Measurements from ENCODE around the gene UBTFL1.
"Not testable (repeated sequence)": the region's sequence is repeated elsewhere in the genome, so short reads cannot be mapped to it uniquely, and the experiment has no call there.

Gene UBTFL1, protein sequence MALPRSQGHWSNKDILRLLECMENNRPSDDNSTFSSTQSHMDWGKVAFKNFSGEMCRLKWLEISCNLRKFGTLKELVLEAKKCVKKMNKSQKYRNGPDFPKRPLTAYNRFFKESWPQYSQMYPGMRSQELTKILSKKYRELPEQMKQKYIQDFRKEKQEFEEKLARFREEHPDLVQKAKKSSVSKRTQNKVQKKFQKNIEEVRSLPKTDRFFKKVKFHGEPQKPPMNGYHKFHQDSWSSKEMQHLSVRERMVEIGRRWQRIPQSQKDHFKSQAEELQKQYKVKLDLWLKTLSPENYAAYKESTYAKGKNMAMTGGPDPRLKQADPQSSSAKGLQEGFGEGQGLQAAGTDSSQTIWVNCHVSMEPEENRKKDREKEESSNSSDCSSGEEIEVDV

GRCh38 chr11:90085650-90086049 is at the start of gene UBTFL1:
TSS of gene UBTFL1 (plus strand) at chr11:90085950. CDS start at chr11:90085950, 0 bp downstream.
- not testable (repeated sequence) for DNase-seq

GRCh38 chr11:90051591-90052209 is 34.0 kb upstream of the UBTFL1 start:
- DNase-seq, result not testable (repeated sequence)

GRCh38 chr11:90052311-90052710 is 33.4 kb upstream of the UBTFL1 start:
- not testable (repeated sequence) for DNase-seq

GRCh38 chr11:90053545-90053944 is 32.2 kb upstream of the UBTFL1 start:
- not testable (repeated sequence) for DNase-seq

DNA sequence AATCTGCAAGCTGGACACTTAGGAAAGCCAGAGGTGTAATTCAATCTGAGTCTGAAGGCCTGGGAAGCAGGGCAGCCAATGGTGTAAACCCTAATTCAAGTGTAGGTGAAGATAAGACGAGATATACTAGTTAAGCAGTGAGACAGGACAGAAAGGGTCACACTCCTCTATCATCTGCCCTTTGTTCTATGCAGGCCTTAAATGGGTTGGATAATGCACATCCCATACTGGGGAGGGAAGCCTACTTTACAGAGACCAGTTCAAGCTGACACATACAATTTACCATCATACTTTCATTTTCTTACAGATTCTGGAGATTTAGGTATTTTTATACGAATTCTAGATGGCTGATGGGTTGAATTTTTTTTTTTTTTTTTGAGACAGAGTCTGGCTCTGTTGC is 3.0 kb downstream of the UBTFL1 start:
- not testable (repeated sequence) for DNase-seq

DNA sequence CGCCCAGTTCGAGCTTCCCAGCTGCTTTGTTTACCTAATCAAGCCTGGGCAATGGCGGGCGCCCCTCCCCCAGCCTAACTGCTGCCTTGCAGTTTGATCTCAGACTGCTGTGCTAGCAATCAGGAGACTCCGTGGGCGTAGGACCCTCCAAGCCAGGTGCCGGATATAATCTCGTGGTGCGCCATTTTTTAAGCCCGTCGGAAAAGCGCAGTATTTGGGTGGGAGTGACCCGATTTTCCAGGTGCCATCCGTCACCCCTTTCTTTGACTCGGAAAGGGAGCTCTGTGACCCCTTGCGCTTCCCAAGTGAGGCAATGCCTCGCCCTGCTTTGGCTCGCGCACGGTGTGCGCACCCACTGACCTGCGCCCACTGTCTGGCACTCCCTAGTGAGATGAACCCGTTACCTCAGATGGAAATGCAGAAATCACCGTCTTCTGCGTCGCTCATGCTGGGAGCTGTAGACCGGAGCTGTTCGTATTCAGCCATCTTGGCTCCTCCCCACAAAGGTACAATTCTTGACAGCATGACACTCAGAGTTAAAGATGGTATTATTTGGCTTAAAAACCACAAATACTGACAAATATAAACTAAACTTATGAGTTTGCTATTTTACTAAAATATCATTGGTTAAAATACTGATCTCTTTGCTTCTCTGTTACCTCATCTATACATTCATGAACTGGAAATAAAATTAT is 9.6 kb downstream of the UBTFL1 start:
- DNase-seq, result not testable (repeated sequence)

- not testable (repeated sequence) for DNase-seq
Measured at GRCh38 chr11:90098261-90098660, 12.5 kb downstream of the UBTFL1 start.

DNA sequence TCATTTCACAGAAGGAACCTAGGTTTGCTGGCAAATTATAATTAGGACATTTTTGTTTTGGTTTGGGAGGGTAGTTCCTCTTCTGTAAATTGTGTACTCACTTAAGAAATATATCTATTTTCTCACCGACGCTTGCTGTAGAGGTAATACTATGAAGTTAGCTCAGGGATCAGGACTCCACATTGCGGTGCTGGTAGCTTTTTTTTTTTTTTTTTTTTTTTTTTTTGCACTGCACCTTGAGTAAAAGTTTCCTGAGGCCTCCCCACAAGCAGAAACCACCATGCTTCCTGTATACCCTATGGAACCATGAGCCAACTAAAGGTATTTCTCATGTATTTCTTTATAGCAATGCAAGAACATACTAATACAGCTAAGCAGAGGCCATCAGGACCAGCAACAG is 14.7 kb downstream of the UBTFL1 start:
- peak in 1 of 2 experiments; percentile 7 for DNase-seq

DNA sequence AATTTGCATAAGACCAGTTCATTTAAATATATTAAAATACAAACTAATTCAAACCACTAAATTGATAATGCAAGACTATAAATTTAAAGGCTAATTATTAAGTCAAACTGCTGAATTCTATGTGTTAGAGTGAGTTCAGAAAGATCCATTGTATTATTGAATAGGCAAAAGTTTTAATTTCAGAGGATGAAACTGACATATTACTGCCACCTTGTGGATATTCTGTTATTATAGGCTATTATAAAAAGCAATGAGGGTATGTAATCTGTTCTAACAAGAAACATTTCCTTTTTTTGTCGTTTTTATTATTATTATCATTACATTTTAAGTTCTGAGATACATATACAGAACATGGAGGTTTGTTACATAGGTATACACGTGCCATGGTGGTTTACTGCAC is 27.8 kb downstream of the UBTFL1 start:
- DNase-seq, result peak; percentile 28 to 40

DNA sequence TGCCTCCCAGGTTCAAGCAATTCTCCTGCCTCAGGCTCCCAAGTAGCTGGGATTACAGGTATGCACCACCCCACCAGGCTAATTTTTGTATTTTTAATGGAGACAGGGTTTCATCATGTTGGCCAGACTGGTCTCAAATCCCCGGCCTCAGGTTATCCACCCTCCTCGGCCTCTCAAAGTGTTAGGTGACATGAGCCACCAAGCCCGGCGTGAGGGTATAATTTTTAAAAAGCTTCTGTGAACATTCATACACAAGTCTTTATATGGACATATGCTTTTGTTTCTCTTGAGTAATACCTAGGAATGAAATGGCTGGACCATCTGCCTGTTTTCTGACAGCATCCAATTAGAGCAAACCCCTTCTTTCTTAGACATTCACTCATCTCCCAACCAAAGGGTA is 34.4 kb downstream of the UBTFL1 start:
- DNase-seq, result no peak

DNA sequence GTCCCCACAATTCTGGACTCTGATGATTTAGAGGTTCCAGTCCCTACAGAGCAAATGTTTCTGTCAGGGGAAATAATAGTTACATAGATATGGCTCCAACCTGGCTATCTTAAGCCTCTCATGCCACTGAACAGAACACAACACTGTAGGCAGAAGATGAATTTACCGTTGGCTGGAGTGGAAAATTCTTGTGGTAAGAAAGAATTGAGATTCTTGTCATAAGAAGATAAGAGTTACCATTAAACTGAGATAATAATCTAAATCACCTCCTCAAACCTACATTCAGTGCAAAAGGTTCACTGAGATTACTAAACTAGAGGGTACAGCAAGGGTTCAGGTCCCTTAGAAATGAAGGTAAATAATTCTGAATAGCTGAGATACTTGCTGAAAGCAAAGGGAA is 38.6 kb downstream of the UBTFL1 start:
- DNase-seq, result no peak

DNA sequence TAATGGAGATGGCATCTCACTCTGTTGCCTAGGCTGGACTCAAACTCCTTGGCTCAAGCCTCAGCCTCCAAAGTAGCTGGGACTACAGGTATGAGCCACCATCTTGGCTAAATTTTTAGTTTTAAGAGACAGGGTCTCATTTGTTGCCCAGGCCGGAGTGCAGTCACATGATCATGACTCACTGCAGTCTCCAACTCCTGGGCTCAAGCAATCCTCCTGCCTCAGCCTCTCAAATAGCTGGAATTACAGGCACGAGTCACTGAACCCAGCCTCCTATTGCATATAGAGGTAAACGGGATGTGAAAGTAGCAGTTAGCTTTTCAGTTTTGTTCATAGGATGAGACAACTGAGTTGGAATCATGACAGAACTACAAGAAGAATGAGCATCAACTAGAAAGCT is 39.2 kb downstream of the UBTFL1 start:
- no peak for DNase-seq

- DNase-seq, result no peak
Measured at GRCh38 chr11:90133560-90134477, 48.1 kb downstream of the UBTFL1 start.

GRCh38 chr11:90134478-90135003 is 48.8 kb downstream of the UBTFL1 start, which contains the start of gene NAALAD2:
TSS of gene NAALAD2 (plus strand) at chr11:90134663. CDS start at chr11:90134759, 96 bp downstream.
- no peak for DNase-seq

DNA sequence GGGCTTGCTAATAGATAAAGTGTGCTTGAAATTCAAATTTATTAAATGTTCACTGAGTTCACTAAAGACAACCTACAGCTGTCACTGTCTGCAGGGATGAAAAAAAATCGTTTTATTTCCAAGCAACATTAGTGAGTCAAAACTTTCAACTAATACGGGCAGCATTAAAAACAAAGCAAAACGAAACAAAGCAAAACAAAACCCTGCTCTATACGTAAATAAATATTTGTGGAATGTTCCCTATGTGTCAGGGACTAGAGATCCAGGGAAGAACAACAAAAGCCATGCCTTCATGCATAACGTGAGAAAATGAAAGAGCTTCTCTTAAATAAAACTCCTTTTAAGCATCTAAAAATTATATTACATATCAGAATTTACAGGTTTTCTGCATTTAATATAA is 49.3 kb downstream of the UBTFL1 start:
- no peak for DNase-seq
